SK-N-MC (cell line): Measurements from ENCODE around the gene LTBP1.

Experiments used
- EZH2 ChIP-seq: fragments of 200-600 bp; sonication (generic); IDR thresholded peaks from one replicate; pipeline ENCODE4 v1.6.1; 2017; ENCODE audit warnings: antibody characterized with exemption
- FOXP2 ChIP-seq: optimal IDR thresholded peaks from 2 replicates; pipeline ENCODE3; 2011; ENCODE audit warnings: mild to moderate bottlenecking, moderate library complexity; ENCODE audit not compliant: insufficient read depth; ENCODE audit errors: extremely low read length, control extremely low read depth
- POLR2AphosphoS5 ChIP-seq: IDR thresholded peaks from 2 replicates; pipeline ENCODE4 v1.6.1; 2012; ENCODE audit warnings: mild to moderate bottlenecking, low read depth, low read length, borderline replicate concordance

GRCh38 chr2:33207151-33207740 lies 260.5 kb downstream of the LTBP1 start:
- TF ChIP-seq EZH2 (no peak), POLR2AphosphoS5 (no peak), FOXP2 (no peak)
